ENCODE data around the gene SPIB.

DNA sequence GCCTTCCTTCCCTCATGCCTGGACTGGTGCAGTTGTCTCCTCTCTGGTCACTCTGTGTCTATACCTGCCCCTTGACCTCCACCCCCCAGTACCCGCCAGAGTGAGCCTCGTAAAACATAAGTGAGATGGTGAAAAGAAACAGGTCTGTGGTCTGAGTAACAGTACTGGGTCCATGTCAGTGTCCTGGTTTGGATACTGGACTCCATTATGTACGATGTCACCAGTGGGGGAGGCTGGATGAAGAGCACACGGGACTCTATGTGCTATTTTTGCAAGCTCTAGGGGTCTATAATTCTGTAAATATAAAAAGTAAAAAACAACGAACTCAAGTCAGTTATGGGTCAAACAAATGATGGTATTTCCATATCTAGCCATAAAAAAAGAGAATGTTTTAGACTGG is 28.3 kb downstream of the SPIB start:
- TF ChIP-seq, protein P1, sequence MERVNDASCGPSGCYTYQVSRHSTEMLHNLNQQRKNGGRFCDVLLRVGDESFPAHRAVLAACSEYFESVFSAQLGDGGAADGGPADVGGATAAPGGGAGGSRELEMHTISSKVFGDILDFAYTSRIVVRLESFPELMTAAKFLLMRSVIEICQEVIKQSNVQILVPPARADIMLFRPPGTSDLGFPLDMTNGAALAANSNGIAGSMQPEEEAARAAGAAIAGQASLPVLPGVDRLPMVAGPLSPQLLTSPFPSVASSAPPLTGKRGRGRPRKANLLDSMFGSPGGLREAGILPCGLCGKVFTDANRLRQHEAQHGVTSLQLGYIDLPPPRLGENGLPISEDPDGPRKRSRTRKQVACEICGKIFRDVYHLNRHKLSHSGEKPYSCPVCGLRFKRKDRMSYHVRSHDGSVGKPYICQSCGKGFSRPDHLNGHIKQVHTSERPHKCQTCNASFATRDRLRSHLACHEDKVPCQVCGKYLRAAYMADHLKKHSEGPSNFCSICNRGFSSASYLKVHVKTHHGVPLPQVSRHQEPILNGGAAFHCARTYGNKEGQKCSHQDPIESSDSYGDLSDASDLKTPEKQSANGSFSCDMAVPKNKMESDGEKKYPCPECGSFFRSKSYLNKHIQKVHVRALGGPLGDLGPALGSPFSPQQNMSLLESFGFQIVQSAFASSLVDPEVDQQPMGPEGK (CRISPR knock-in tag; IDR thresholded peaks at IDR 0.05; ENCODE audit: borderline replicate concordance): no peak
- TF ChIP-seq RARB (CRISPR knock-in tag; IDR thresholded peaks at IDR 0.05): no peak
- TF ChIP-seq, protein P2, sequence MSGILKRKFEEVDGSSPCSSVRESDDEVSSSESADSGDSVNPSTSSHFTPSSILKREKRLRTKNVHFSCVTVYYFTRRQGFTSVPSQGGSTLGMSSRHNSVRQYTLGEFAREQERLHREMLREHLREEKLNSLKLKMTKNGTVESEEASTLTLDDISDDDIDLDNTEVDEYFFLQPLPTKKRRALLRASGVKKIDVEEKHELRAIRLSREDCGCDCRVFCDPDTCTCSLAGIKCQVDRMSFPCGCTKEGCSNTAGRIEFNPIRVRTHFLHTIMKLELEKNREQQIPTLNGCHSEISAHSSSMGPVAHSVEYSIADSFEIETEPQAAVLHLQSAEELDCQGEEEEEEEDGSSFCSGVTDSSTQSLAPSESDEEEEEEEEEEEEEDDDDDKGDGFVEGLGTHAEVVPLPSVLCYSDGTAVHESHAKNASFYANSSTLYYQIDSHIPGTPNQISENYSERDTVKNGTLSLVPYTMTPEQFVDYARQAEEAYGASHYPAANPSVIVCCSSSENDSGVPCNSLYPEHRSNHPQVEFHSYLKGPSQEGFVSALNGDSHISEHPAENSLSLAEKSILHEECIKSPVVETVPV (CRISPR knock-in tag; IDR thresholded peaks at IDR 0.05): no peak
- TF ChIP-seq ZNF70 (CRISPR knock-in tag; IDR thresholded peaks at IDR 0.05): no peak
- no peak for TF ChIP-seq ARNTL (CRISPR knock-in tag; IDR thresholded peaks at IDR 0.05; ENCODE audit: borderline replicate concordance, low read depth)
- TF ChIP-seq, protein P3, sequence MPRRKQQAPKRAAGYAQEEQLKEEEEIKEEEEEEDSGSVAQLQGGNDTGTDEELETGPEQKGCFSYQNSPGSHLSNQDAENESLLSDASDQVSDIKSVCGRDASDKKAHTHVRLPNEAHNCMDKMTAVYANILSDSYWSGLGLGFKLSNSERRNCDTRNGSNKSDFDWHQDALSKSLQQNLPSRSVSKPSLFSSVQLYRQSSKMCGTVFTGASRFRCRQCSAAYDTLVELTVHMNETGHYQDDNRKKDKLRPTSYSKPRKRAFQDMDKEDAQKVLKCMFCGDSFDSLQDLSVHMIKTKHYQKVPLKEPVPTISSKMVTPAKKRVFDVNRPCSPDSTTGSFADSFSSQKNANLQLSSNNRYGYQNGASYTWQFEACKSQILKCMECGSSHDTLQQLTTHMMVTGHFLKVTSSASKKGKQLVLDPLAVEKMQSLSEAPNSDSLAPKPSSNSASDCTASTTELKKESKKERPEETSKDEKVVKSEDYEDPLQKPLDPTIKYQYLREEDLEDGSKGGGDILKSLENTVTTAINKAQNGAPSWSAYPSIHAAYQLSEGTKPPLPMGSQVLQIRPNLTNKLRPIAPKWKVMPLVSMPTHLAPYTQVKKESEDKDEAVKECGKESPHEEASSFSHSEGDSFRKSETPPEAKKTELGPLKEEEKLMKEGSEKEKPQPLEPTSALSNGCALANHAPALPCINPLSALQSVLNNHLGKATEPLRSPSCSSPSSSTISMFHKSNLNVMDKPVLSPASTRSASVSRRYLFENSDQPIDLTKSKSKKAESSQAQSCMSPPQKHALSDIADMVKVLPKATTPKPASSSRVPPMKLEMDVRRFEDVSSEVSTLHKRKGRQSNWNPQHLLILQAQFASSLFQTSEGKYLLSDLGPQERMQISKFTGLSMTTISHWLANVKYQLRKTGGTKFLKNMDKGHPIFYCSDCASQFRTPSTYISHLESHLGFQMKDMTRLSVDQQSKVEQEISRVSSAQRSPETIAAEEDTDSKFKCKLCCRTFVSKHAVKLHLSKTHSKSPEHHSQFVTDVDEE (CRISPR knock-in tag; IDR thresholded peaks at IDR 0.05): no peak
- no peak for TF ChIP-seq TOX (CRISPR knock-in tag; IDR thresholded peaks at IDR 0.05; ENCODE audit: borderline replicate concordance)
- TF ChIP-seq ZC3H10 (CRISPR knock-in tag; IDR thresholded peaks at IDR 0.05): no peak
- no peak for TF ChIP-seq PPARA (CRISPR knock-in tag; IDR thresholded peaks at IDR 0.05; ENCODE audit: borderline replicate concordance)
- TF ChIP-seq ZNF8 (CRISPR knock-in tag; IDR thresholded peaks at IDR 0.05): no peak
- no peak for TF ChIP-seq ZFP30 (CRISPR knock-in tag; IDR thresholded peaks at IDR 0.05)
- TF ChIP-seq, protein P4, sequence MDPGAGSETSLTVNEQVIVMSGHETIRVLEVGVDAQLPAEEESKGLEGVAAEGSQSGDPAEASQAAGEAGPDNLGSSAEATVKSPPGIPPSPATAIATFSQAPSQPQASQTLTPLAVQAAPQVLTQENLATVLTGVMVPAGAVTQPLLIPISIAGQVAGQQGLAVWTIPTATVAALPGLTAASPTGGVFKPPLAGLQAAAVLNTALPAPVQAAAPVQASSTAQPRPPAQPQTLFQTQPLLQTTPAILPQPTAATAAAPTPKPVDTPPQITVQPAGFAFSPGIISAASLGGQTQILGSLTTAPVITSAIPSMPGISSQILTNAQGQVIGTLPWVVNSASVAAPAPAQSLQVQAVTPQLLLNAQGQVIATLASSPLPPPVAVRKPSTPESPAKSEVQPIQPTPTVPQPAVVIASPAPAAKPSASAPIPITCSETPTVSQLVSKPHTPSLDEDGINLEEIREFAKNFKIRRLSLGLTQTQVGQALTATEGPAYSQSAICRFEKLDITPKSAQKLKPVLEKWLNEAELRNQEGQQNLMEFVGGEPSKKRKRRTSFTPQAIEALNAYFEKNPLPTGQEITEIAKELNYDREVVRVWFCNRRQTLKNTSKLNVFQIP (CRISPR knock-in tag; IDR thresholded peaks at IDR 0.05; ENCODE audit: borderline replicate concordance, low read depth): no peak
- TF ChIP-seq TCF4 (CRISPR knock-in tag; IDR thresholded peaks at IDR 0.05; ENCODE audit: borderline replicate concordance): no peak
- no peak for TF ChIP-seq SNAI2 (CRISPR knock-in tag; IDR thresholded peaks at IDR 0.05)
